ENCODE measurements around the gene TBC1D10A.

TBC1D10A gene

GRCh38 chr22:30318799-30319419, 7.8 kb downstream of the TBC1D10A start:
- H3K27me3 ChIP-seq (ENCODE audit: control insufficient read depth, insufficient read depth, low read length): no peaks in the 10 kb centered on the region
- peaks cover 7% of the 10 kb centered on the region for H3K4me1 ChIP-seq (ENCODE audit: control insufficient read depth, insufficient read depth, low read length)
- H3K9me3 ChIP-seq (ENCODE audit: control insufficient read depth, insufficient read depth, low read depth, low read length): no peaks in the 10 kb centered on the region
- H3K36me3 ChIP-seq (ENCODE audit: control insufficient read depth, insufficient read depth, low read length): no peaks in the 10 kb centered on the region
- no peak overlapping the region for H3K9ac ChIP-seq (ENCODE audit: low read length)
- no peak overlapping the region for H3K4me3 ChIP-seq (ENCODE audit: low read depth, low read length)
- no peak overlapping the region for H3K27ac ChIP-seq (ENCODE audit: low read depth, low read length)

- Histone ChIP-seq H3K4me1 (ENCODE audit: control insufficient read depth, insufficient read depth, low read length) (peaks cover 7% of the 10 kb centered on the region), H3K9ac (ENCODE audit: low read length) (no peak overlapping the region), H3K27me3 (ENCODE audit: control insufficient read depth, insufficient read depth, low read length) (no peaks in the 10 kb centered on the region), H3K9me3 (ENCODE audit: control insufficient read depth, insufficient read depth, low read depth, low read length) (no peaks in the 10 kb centered on the region), H3K36me3 (ENCODE audit: control insufficient read depth, insufficient read depth, low read length) (no peaks in the 10 kb centered on the region), H3K4me3 (ENCODE audit: low read depth, low read length) (no peak overlapping the region), H3K27ac (ENCODE audit: low read depth, low read length) (no peak overlapping the region)
Observed at GRCh38 chr22:30317778-30318177, 9.0 kb downstream of the TBC1D10A start.

GRCh38 chr22:30315962-30316576, 10.7 kb downstream of the TBC1D10A start:
- no peak overlapping the region for H3K27ac ChIP-seq (ENCODE audit: low read depth, low read length)
- H3K36me3 ChIP-seq (ENCODE audit: control insufficient read depth, insufficient read depth, low read length): no peaks in the 10 kb centered on the region
- no peak overlapping the region for H3K4me3 ChIP-seq (ENCODE audit: low read depth, low read length)
- H3K9me3 ChIP-seq (ENCODE audit: control insufficient read depth, insufficient read depth, low read depth, low read length): no peaks in the 10 kb centered on the region
- H3K9ac ChIP-seq (ENCODE audit: low read length): no peak overlapping the region
- H3K4me1 ChIP-seq (ENCODE audit: control insufficient read depth, insufficient read depth, low read length): peaks cover 9% of the 10 kb centered on the region
- no peaks in the 10 kb centered on the region for H3K27me3 ChIP-seq (ENCODE audit: control insufficient read depth, insufficient read depth, low read length)

- Histone ChIP-seq H3K4me3 (ENCODE audit: low read depth, low read length) (no peak overlapping the region), H3K9me3 (ENCODE audit: control insufficient read depth, insufficient read depth, low read depth, low read length) (no peaks in the 10 kb centered on the region), H3K27me3 (ENCODE audit: control insufficient read depth, insufficient read depth, low read length) (no peaks in the 10 kb centered on the region), H3K36me3 (ENCODE audit: control insufficient read depth, insufficient read depth, low read length) (no peaks in the 10 kb centered on the region), H3K4me1 (ENCODE audit: control insufficient read depth, insufficient read depth, low read length) (peaks cover 18% of the 10 kb centered on the region), H3K9ac (ENCODE audit: low read length) (no peak overlapping the region), H3K27ac (ENCODE audit: low read depth, low read length) (no peak overlapping the region)
Observed at GRCh38 chr22:30314915-30315314, 11.8 kb downstream of the TBC1D10A start.

- H3K27ac ChIP-seq (ENCODE audit: low read depth, low read length): no peak overlapping the region
- H3K4me1 ChIP-seq (ENCODE audit: control insufficient read depth, insufficient read depth, low read length): peaks cover 18% of the 10 kb centered on the region
- no peaks in the 10 kb centered on the region for H3K27me3 ChIP-seq (ENCODE audit: control insufficient read depth, insufficient read depth, low read length)
- no peaks in the 10 kb centered on the region for H3K36me3 ChIP-seq (ENCODE audit: control insufficient read depth, insufficient read depth, low read length)
- no peak overlapping the region for H3K4me3 ChIP-seq (ENCODE audit: low read depth, low read length)
- H3K9ac ChIP-seq (ENCODE audit: low read length): no peak overlapping the region
- no peaks in the 10 kb centered on the region for H3K9me3 ChIP-seq (ENCODE audit: control insufficient read depth, insufficient read depth, low read depth, low read length)
Observed at GRCh38 chr22:30313527-30314363, 13.0 kb downstream of the TBC1D10A start.

- H3K4me3 ChIP-seq (ENCODE audit: low read depth, low read length): no peak overlapping the region
- H3K27me3 ChIP-seq (ENCODE audit: control insufficient read depth, insufficient read depth, low read length): no peaks in the 10 kb centered on the region
- peaks cover 18% of the 10 kb centered on the region for H3K4me1 ChIP-seq (ENCODE audit: control insufficient read depth, insufficient read depth, low read length)
- H3K9ac ChIP-seq (ENCODE audit: low read length): no peak overlapping the region
- no peaks in the 10 kb centered on the region for H3K9me3 ChIP-seq (ENCODE audit: control insufficient read depth, insufficient read depth, low read depth, low read length)
- no peaks in the 10 kb centered on the region for H3K36me3 ChIP-seq (ENCODE audit: control insufficient read depth, insufficient read depth, low read length)
- no peak overlapping the region for H3K27ac ChIP-seq (ENCODE audit: low read depth, low read length)
Observed at GRCh38 chr22:30312053-30312452, 14.7 kb downstream of the TBC1D10A start.

GRCh38 chr22:30310881-30311771, 15.6 kb downstream of the TBC1D10A start:
- Histone ChIP-seq H3K4me3 (ENCODE audit: low read depth, low read length) (no peak overlapping the region), H3K27ac (ENCODE audit: low read depth, low read length) (no peak overlapping the region), H3K4me1 (ENCODE audit: control insufficient read depth, insufficient read depth, low read length) (peaks cover 18% of the 10 kb centered on the region), H3K9me3 (ENCODE audit: control insufficient read depth, insufficient read depth, low read depth, low read length) (no peaks in the 10 kb centered on the region), H3K36me3 (ENCODE audit: control insufficient read depth, insufficient read depth, low read length) (no peaks in the 10 kb centered on the region), H3K27me3 (ENCODE audit: control insufficient read depth, insufficient read depth, low read length) (no peaks in the 10 kb centered on the region), H3K9ac (ENCODE audit: low read length) (peak overlapping the region; percentile 8)

GRCh38 chr22:30309951-30310741, 16.6 kb downstream of the TBC1D10A start:
- Histone ChIP-seq H3K27ac (ENCODE audit: low read depth, low read length) (no peak overlapping the region), H3K27me3 (ENCODE audit: control insufficient read depth, insufficient read depth, low read length) (no peaks in the 10 kb centered on the region), H3K4me3 (ENCODE audit: low read depth, low read length) (no peak overlapping the region), H3K9me3 (ENCODE audit: control insufficient read depth, insufficient read depth, low read depth, low read length) (no peaks in the 10 kb centered on the region), H3K36me3 (ENCODE audit: control insufficient read depth, insufficient read depth, low read length) (no peaks in the 10 kb centered on the region), H3K4me1 (ENCODE audit: control insufficient read depth, insufficient read depth, low read length) (peaks cover 25% of the 10 kb centered on the region), H3K9ac (ENCODE audit: low read length) (no peak overlapping the region)

- Histone ChIP-seq H3K27me3 (ENCODE audit: control insufficient read depth, insufficient read depth, low read length) (no peaks in the 10 kb centered on the region), H3K27ac (ENCODE audit: low read depth, low read length) (no peak overlapping the region), H3K9ac (ENCODE audit: low read length) (no peak overlapping the region), H3K4me3 (ENCODE audit: low read depth, low read length) (no peak overlapping the region), H3K4me1 (ENCODE audit: control insufficient read depth, insufficient read depth, low read length) (peaks cover 26% of the 10 kb centered on the region; the same call in 1 of the 2 replicates), H3K9me3 (ENCODE audit: control insufficient read depth, insufficient read depth, low read depth, low read length) (no peaks in the 10 kb centered on the region), H3K36me3 (ENCODE audit: control insufficient read depth, insufficient read depth, low read length) (no peaks in the 10 kb centered on the region)
Observed at GRCh38 chr22:30308518-30309230, 18.1 kb downstream of the TBC1D10A start.

Measured in HUES6 (cell line).